ENCODE results near the gene RPL21.

GRCh38 chr13:27242702-27243101, 8.7 kb upstream of the RPL21 start:
- TF ChIP-seq CTCF (optimal IDR thresholded peaks at IDR 0.05 in 1 of 3, IDR thresholded peaks at IDR 0.05 in 1 of 3, conservative IDR thresholded peaks at IDR 0.05 in 1 of 3; ENCODE audit: extremely low read depth in 1 of 3, insufficient read depth in 2 of 3, low read length in 3 of 3) (no peak), EZH2 (IDR thresholded peaks at IDR 0.05; ENCODE audit: low read length) (no peak)
